Measurements from ENCODE around the gene CHD8. TPM values are rescaled to one million over a fixed set of nuclear protein-coding genes. Genes with fewer than 3 reads are reported as not detected.

The CHD8 gene
- total and polyA plus RNA-seq, 2 of the 13 experiments (the other 11 are each of a cell fraction or from before 2014, with no cell fraction given): 35.1 to 79.6 TPM

GRCh38 chr14:21382886-21383847, 72.8 kb downstream of the CHD8 start (continued):
- no peak for TF ChIP-seq ZNF18 (CRISPR knock-in tag; IDR thresholded peaks at IDR 0.05; ENCODE audit: insufficient replicate concordance)
- no peak for TF ChIP-seq ZNF260 (CRISPR knock-in tag; IDR thresholded peaks at IDR 0.05; ENCODE audit: borderline replicate concordance, low read depth)
- TF ChIP-seq GATAD1 (CRISPR knock-in tag; IDR thresholded peaks at IDR 0.05): no peak
- no peak for TF ChIP-seq GATAD2A (CRISPR knock-in tag; IDR thresholded peaks at IDR 0.05)
- TF ChIP-seq PBX2 (CRISPR knock-in tag; IDR thresholded peaks at IDR 0.05): no peak
- no peak for TF ChIP-seq ERF (CRISPR knock-in tag; IDR thresholded peaks at IDR 0.05)
- TF ChIP-seq ZFP37 (CRISPR knock-in tag; IDR thresholded peaks at IDR 0.05; ENCODE audit: borderline replicate concordance): no peak
- no peak for TF ChIP-seq PLSCR1 (CRISPR knock-in tag; IDR thresholded peaks at IDR 0.05; ENCODE audit: borderline replicate concordance)
- no peak for TF ChIP-seq NFIC (IDR thresholded peaks at IDR 0.05; ENCODE audit: low read length)
- no peak for TF ChIP-seq ZMYM3 (CRISPR knock-in tag; IDR thresholded peaks at IDR 0.05)
- TF ChIP-seq ZBTB43 (CRISPR knock-in tag; conservative IDR thresholded peaks at IDR 0.05): peak; percentile 27; the same call in 1 of the 2 replicates
- TF ChIP-seq SRSF9 (IDR thresholded peaks at IDR 0.05; ENCODE audit: borderline replicate concordance, insufficient read depth, low read depth, low read length, poor library complexity, severe bottlenecking): no peak
- TF ChIP-seq ZBTB7A (CRISPR knock-in tag; IDR thresholded peaks at IDR 0.05): no peak
- no peak for TF ChIP-seq SIX1 (CRISPR knock-in tag; IDR thresholded peaks at IDR 0.05; ENCODE audit: borderline replicate concordance)
- TF ChIP-seq ZNF782 (CRISPR knock-in tag; IDR thresholded peaks at IDR 0.05; ENCODE audit: borderline replicate concordance): peak; percentile 55; the same call in 1 of the 2 replicates
- TF ChIP-seq JUN (CRISPR knock-in tag; IDR thresholded peaks at IDR 0.05): peak; percentile 20; the same call in 1 of the 2 replicates
- no peak for TF ChIP-seq ARHGAP35 (CRISPR knock-in tag; IDR thresholded peaks at IDR 0.05; ENCODE audit: borderline replicate concordance)
- no peak for TF ChIP-seq ZNF644 (CRISPR knock-in tag; IDR thresholded peaks at IDR 0.05; ENCODE audit: low read depth)
- 0 out of 2 replicates have a peak, but pooled peaks have one; percentile 37 for TF ChIP-seq ZNF484 (CRISPR knock-in tag; IDR thresholded peaks at IDR 0.05; ENCODE audit: borderline replicate concordance, low read depth)
- TF ChIP-seq RBFOX2 (IDR thresholded peaks at IDR 0.05; ENCODE audit: low read depth, low read length): no peak
- peak; percentile 38; the same call in 1 of the 2 replicates for TF ChIP-seq ZBTB2 (CRISPR knock-in tag; IDR thresholded peaks at IDR 0.05; ENCODE audit: low read depth)
- TF ChIP-seq KLF12 (CRISPR knock-in tag; IDR thresholded peaks at IDR 0.05; ENCODE audit: borderline replicate concordance): no peak
- no peak for TF ChIP-seq ZNF790 (CRISPR knock-in tag; IDR thresholded peaks at IDR 0.05; ENCODE audit: borderline replicate concordance)
